H9 (cell line): ENCODE measurements around the gene C1RL. TPM values are rescaled to one million over a fixed set of nuclear protein-coding genes. Genes with fewer than 3 reads are reported as not detected.

Source experiments
- DNase-seq: peaks from one replicate; pipeline ENCODE4 v3.0.0-alpha.2; 2017
- H2AFZ ChIP-seq: one replicate; pipeline ENCODE4 v1.6.1; 2013; ENCODE audit warnings: mild to moderate bottlenecking, low read length, control low read depth, moderate library complexity
- H2AK5ac ChIP-seq: 2 replicates; pipeline ENCODE4 v1.6.1; 2013; ENCODE audit warnings: low read length, control low read depth, mixed read lengths; ENCODE audit not compliant: insufficient read length
- H2BK120ac ChIP-seq: one replicate; pipeline ENCODE4 v1.6.1; 2013; ENCODE audit warnings: low read depth, mild to moderate bottlenecking, low read length, control low read depth, inconsistent platforms; ENCODE audit not compliant: poor library complexity, severe bottlenecking
- H2BK12ac ChIP-seq: 2 replicates; pipeline ENCODE4 v1.6.1; 2013; ENCODE audit warnings: low read length, control low read depth, mixed read lengths, low read depth; ENCODE audit not compliant: insufficient read length
- H2BK15ac ChIP-seq: 2 replicates; pipeline ENCODE4 v1.6.1; 2013; ENCODE audit warnings: low read depth, low read length, control low read depth
- H2BK20ac ChIP-seq: one replicate; pipeline ENCODE4 v1.6.1; 2013; ENCODE audit warnings: low read depth, mild to moderate bottlenecking, low read length, control low read depth, inconsistent platforms; ENCODE audit not compliant: poor library complexity, severe bottlenecking
- H2BK5ac ChIP-seq: 2 replicates; pipeline ENCODE4 v1.6.1; 2013; ENCODE audit warnings: low read length, control low read depth, mixed read lengths; ENCODE audit not compliant: insufficient read length
- H3K14ac ChIP-seq: 2 replicates; pipeline ENCODE4 v1.6.1; 2013; ENCODE audit warnings: low read length, control low read depth; ENCODE audit not compliant: insufficient read depth
- H3K18ac ChIP-seq: 2 replicates; pipeline ENCODE4 v1.6.1; 2013; ENCODE audit warnings: low read depth, mild to moderate bottlenecking, mixed read lengths, low read length, control low read depth; ENCODE audit not compliant: insufficient read length
- H3K23ac ChIP-seq: 2 replicates; pipeline ENCODE4 v1.6.1; 2013; ENCODE audit warnings: low read length, control low read depth, mixed read lengths, low read depth; ENCODE audit not compliant: insufficient read length
- H3K23me2 ChIP-seq: 2 replicates; pipeline ENCODE4 v1.6.1; 2013; ENCODE audit warnings: low read depth, mild to moderate bottlenecking, mixed read lengths, low read length, control low read depth; ENCODE audit not compliant: insufficient read length, poor library complexity, severe bottlenecking
- H3K27ac ChIP-seq: 2 replicates; pipeline ENCODE4 v1.5.1; 2013; ENCODE audit warnings: low read length, control low read depth, mixed read lengths, low read depth; ENCODE audit not compliant: insufficient read length
- H3K27me3 ChIP-seq: 2 replicates; pipeline ENCODE4 v1.6.1; 2013; ENCODE audit warnings: low read length, control low read depth, inconsistent platforms; ENCODE audit not compliant: insufficient read depth
- H3K4ac ChIP-seq: 2 replicates; pipeline ENCODE4 v1.6.1; 2013; ENCODE audit warnings: low read depth, mild to moderate bottlenecking, control low read depth, inconsistent platforms, low read length, moderate library complexity
- H3K4me1 ChIP-seq: 2 replicates; pipeline ENCODE4 v1.6.1; 2013; ENCODE audit warnings: low read length, control low read depth, inconsistent platforms; ENCODE audit not compliant: insufficient read depth
- H3K4me2 ChIP-seq: 2 replicates; pipeline ENCODE4 v1.6.1; 2013; ENCODE audit warnings: low read length, control low read depth, mixed read lengths; ENCODE audit not compliant: insufficient read length, insufficient read depth
- H3K56ac ChIP-seq: 2 replicates; pipeline ENCODE4 v1.6.1; 2013; ENCODE audit warnings: low read depth, mild to moderate bottlenecking, mixed read lengths, low read length, control low read depth; ENCODE audit not compliant: insufficient read length
- H3K79me1 ChIP-seq: 2 replicates; pipeline ENCODE4 v1.6.1; 2013; ENCODE audit warnings: low read depth, mild to moderate bottlenecking, moderate library complexity, low read length, control low read depth, inconsistent platforms; ENCODE audit not compliant: insufficient read depth, poor library complexity, severe bottlenecking
- H3K79me2 ChIP-seq: 2 replicates; pipeline ENCODE4 v1.6.1; 2013; ENCODE audit warnings: low read length, control low read depth, inconsistent platforms; ENCODE audit not compliant: insufficient read depth
- H3K9ac ChIP-seq: 2 replicates; pipeline ENCODE4 v1.6.1; 2013; ENCODE audit warnings: low read length, control low read depth, mixed read lengths; ENCODE audit not compliant: insufficient read length; ENCODE audit errors: extremely low read depth
- H3K9me3 ChIP-seq: one replicate; pipeline ENCODE4 v1.6.1; 2013; ENCODE audit warnings: low read depth, low read length, inconsistent platforms; ENCODE audit not compliant: control insufficient read depth
- H3T11ph ChIP-seq: one replicate; pipeline ENCODE4 v1.6.1; 2013; ENCODE audit warnings: mild to moderate bottlenecking, low read length, control low read depth, inconsistent platforms
- H4K20me1 ChIP-seq: one replicate; pipeline ENCODE4 v1.6.1; 2013; ENCODE audit not compliant: control insufficient read depth, insufficient read length, insufficient read depth
- H4K5ac ChIP-seq: 2 replicates; pipeline ENCODE4 v1.6.1; 2013; ENCODE audit warnings: low read depth, mild to moderate bottlenecking, mixed read lengths, low read length, control low read depth; ENCODE audit not compliant: insufficient read length
- H4K8ac ChIP-seq: replicated peaks from 2 replicates; pipeline ENCODE4 v1.6.1; 2013; ENCODE audit warnings: low read length, control low read depth, mixed read lengths, low read depth; ENCODE audit not compliant: insufficient read length
- H4K91ac ChIP-seq: 2 replicates; pipeline ENCODE4 v1.6.1; 2013; ENCODE audit warnings: low read depth, mild to moderate bottlenecking, moderate library complexity, mixed read lengths, low read length, control low read depth; ENCODE audit not compliant: insufficient read length
- H3K27ac Mint-ChIP-seq, 3 experiments: 2 replicates in 2 of 3; 3 replicates in 1 of 3; pipeline ENCODE4 v1.8.0; 2020 to 2021; ENCODE audit warnings: mixed read lengths in 3 of 3, mild to moderate bottlenecking in 1 of 3, moderate library complexity in 1 of 3
- H3K27me3 Mint-ChIP-seq: 2 replicates; pipeline ENCODE4 v1.8.0; 2021; ENCODE audit warnings: low read depth, mild to moderate bottlenecking, moderate library complexity, mixed read lengths
- H3K36me3 Mint-ChIP-seq, 3 experiments: 2 replicates in 2 of 3; 3 replicates in 1 of 3; pipeline ENCODE4 v1.8.0; 2020 to 2021; ENCODE audit warnings: low read depth in 3 of 3, mixed read lengths in 3 of 3; ENCODE audit not compliant: insufficient read depth in 1 of 3
- H3K4me1 Mint-ChIP-seq, 2 experiments: 2 replicates each; pipeline ENCODE4 v1.8.0; 2020; ENCODE audit warnings: mixed read lengths in 2 of 2
- H3K4me3 Mint-ChIP-seq, 2 experiments: 2 replicates in 1 of 2; 3 replicates in 1 of 2; pipeline ENCODE4 v1.8.0; 2020 to 2021; ENCODE audit warnings: mild to moderate bottlenecking in 2 of 2, mixed read lengths in 2 of 2, moderate library complexity in 1 of 2
- H3K9me3 Mint-ChIP-seq, 2 experiments: 2 replicates in 1 of 2; 3 replicates in 1 of 2; pipeline ENCODE4 v1.8.0; 2020; ENCODE audit warnings: mild to moderate bottlenecking in 2 of 2, mixed read lengths in 2 of 2, moderate library complexity in 1 of 2
- WGBS: extraction: QIAGEN DNeasy Blood & Tissue Kit; methylation state at CpG from one replicate; pipeline ENCODE4 v1.1.7; 2013; ENCODE audit warnings: missing lambda C conversion rate, low lambda C conversion rate, mixed read lengths; ENCODE audit not compliant: insufficient read length; ENCODE audit errors: extremely low coverage; 5-methylcytosine and 5-hydroxymethylcytosine counted together
- total RNA-seq: library from RNA; stranded (reverse); gene quantifications from 2 replicates; pipeline ENCODE4 v1.2.1, GENCODE V29; 2021
- TF ChIP-seq, protein P1 (sequence below): fragments of 200-600 bp; sonication (generic); conservative IDR thresholded peaks from 3 replicates; pipeline ENCODE4 v1.8.0; 2021; ENCODE audit warnings: antibody characterized with exemption, mild to moderate bottlenecking

The C1RL gene
- total RNA-seq, 1 experiment from 2014 or later: 15.1 TPM

DNA sequence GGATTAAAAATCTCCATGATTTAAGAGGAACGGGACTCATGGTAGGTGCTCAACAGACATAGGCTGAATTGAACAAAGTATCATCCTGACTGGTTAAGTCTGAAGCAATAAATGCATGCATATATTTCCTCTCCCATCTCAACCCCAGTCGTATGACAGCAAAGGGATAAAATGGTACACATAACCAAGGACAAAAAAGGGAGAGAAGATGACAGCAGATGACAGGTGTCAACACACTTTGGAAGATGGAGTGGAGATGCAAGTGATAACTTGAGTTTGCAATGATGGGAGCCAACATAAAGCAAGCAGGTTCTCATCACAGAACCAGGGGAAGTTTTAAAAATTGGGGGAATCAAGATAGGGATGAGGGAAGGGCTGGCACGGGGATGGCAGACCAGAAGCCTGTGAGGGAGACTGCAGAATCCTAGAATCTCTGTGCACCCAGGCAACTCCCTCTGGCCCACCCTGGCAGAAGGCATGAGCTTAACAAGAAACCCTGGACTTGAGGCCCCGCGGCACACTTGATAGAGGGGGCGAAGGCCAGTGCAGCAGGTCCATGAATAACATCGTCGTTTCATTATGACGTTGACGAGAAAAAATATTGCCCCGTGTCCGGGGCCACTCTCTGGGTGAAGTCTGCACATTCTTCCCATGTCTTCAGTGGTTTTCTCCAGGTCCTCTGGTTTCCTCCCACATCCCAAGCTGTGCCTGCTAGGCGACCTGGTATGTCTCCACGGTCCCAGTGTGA is 5.0 kb downstream of the C1RL start:
- no peak overlapping the region for H4K91ac ChIP-seq
- no peak overlapping the region for H2BK120ac ChIP-seq
- H4K8ac ChIP-seq: no peak overlapping the region
- no peak overlapping the region for H3K9ac ChIP-seq
- H2BK15ac ChIP-seq: no peak overlapping the region
- H4K5ac ChIP-seq: no peak overlapping the region
- no peak overlapping the region for H2AK5ac ChIP-seq
- H3K4me1 ChIP-seq: no peaks in the 10 kb centered on the region
- H3K9me3 ChIP-seq: no peaks in the 10 kb centered on the region
- H3K79me1 ChIP-seq: no peaks in the 10 kb centered on the region
- H3K9me3 Mint-ChIP-seq: peaks cover 6 to 12% of the 10 kb centered on the region in 2 experiments
- H3K18ac ChIP-seq: no peak overlapping the region
- peaks cover 22 to 44% (median 24%) of the 10 kb centered on the region in 3 experiments for H3K36me3 Mint-ChIP-seq
- H3K27me3 Mint-ChIP-seq: no peaks in the 10 kb centered on the region; the same call in 1 of the 2 replicates
- no peaks in the 10 kb centered on the region for H4K20me1 ChIP-seq
- H3K23me2 ChIP-seq: peaks cover 11% of the 10 kb centered on the region
- H3K27ac ChIP-seq: no peak overlapping the region
- H3K27ac Mint-ChIP-seq: peak overlapping the region in 1 of 3 experiments; percentile 72; a peak in 1 of 7 replicates
- H2BK12ac ChIP-seq: no peak overlapping the region
- no peak overlapping the region for H3K56ac ChIP-seq
- no peak overlapping the region for H3K14ac ChIP-seq
- DNase-seq: no peak
- no peak overlapping the region for H2BK20ac ChIP-seq
- H3K79me2 ChIP-seq: no peaks in the 10 kb centered on the region
- H3K4me3 Mint-ChIP-seq: no peak overlapping the region
- TF ChIP-seq, protein P1, sequence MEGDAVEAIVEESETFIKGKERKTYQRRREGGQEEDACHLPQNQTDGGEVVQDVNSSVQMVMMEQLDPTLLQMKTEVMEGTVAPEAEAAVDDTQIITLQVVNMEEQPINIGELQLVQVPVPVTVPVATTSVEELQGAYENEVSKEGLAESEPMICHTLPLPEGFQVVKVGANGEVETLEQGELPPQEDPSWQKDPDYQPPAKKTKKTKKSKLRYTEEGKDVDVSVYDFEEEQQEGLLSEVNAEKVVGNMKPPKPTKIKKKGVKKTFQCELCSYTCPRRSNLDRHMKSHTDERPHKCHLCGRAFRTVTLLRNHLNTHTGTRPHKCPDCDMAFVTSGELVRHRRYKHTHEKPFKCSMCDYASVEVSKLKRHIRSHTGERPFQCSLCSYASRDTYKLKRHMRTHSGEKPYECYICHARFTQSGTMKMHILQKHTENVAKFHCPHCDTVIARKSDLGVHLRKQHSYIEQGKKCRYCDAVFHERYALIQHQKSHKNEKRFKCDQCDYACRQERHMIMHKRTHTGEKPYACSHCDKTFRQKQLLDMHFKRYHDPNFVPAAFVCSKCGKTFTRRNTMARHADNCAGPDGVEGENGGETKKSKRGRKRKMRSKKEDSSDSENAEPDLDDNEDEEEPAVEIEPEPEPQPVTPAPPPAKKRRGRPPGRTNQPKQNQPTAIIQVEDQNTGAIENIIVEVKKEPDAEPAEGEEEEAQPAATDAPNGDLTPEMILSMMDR: no peak
- H3K4me1 Mint-ChIP-seq: peaks cover 6 to 7% of the 10 kb centered on the region in 2 experiments
- WGBS: no CpG with 5 or more reads among the region's 14 CpGs
- no peak overlapping the region for H2AFZ ChIP-seq
- no peak overlapping the region for H3K4me2 ChIP-seq
- H3K4ac ChIP-seq: no peak overlapping the region
- H3K23ac ChIP-seq: no peak overlapping the region
- no peaks in the 10 kb centered on the region for H3K27me3 ChIP-seq
- H3T11ph ChIP-seq: no peak overlapping the region
- no peak overlapping the region for H2BK5ac ChIP-seq
